Mononuclear cell (primary cell): Measurements from ENCODE around the gene SRA1. TPM values are rescaled to one million over a fixed set of nuclear protein-coding genes. Genes with fewer than 3 reads are reported as not detected.

Experiments used
- total RNA-seq: library from RNA; depleted of rRNA; stranded (reverse); fragments of >200 nt; gene quantifications from one replicate; pipeline ENCODE4 v1.2.3, GENCODE V29; 2012

SRA1 gene
- total RNA-seq, 1 donor = 21.2 TPM

Other genes starting within 250 kb of the SRA1 start
- 80.5 TPM for gene HBEGF, start 210.9 kb downstream of the SRA1 start, total RNA-seq
- gene SLC4A9, start 197.3 kb downstream of the SRA1 start, total RNA-seq = 0.10 TPM
- gene ANKHD1, start 155.6 kb downstream of the SRA1 start, total RNA-seq = 227 TPM
- gene EIF4EBP3, start 9.8 kb downstream of the SRA1 start, total RNA-seq = 4.0 TPM
- 24.2 TPM for gene APBB3, start 7.1 kb upstream of the SRA1 start, total RNA-seq
- 13.1 TPM for gene SLC35A4, start 7.4 kb upstream of the SRA1 start, total RNA-seq
- 138 TPM for gene CD14, start 75.7 kb upstream of the SRA1 start, total RNA-seq
- 13.7 TPM for gene TMCO6, start 82.0 kb upstream of the SRA1 start, total RNA-seq
- 43.2 TPM for gene NDUFA2, start 90.2 kb upstream of the SRA1 start, total RNA-seq
- 180 TPM for gene IK, start 90.4 kb upstream of the SRA1 start, total RNA-seq
- gene WDR55, start 107.4 kb upstream of the SRA1 start, total RNA-seq = 11.8 TPM
- 0.31 TPM for gene DND1, start 116.1 kb upstream of the SRA1 start, total RNA-seq
- 26.0 TPM for gene HARS1, start 133.9 kb upstream of the SRA1 start, total RNA-seq
- 31.8 TPM for gene HARS2, start 134.0 kb upstream of the SRA1 start, total RNA-seq
- 34.2 TPM for gene ZMAT2, start 143.0 kb upstream of the SRA1 start, total RNA-seq
- gene PCDHA1, start 228.7 kb upstream of the SRA1 start, total RNA-seq = not detected
- not detected for gene PCDHA2, start 237.4 kb upstream of the SRA1 start, total RNA-seq
- gene PCDHA3, start 243.6 kb upstream of the SRA1 start, total RNA-seq = not detected
- not detected for gene PCDHA4, start 249.6 kb upstream of the SRA1 start, total RNA-seq